ENCODE results near the gene PLA2G6.

PLA2G6 gene

DNA sequence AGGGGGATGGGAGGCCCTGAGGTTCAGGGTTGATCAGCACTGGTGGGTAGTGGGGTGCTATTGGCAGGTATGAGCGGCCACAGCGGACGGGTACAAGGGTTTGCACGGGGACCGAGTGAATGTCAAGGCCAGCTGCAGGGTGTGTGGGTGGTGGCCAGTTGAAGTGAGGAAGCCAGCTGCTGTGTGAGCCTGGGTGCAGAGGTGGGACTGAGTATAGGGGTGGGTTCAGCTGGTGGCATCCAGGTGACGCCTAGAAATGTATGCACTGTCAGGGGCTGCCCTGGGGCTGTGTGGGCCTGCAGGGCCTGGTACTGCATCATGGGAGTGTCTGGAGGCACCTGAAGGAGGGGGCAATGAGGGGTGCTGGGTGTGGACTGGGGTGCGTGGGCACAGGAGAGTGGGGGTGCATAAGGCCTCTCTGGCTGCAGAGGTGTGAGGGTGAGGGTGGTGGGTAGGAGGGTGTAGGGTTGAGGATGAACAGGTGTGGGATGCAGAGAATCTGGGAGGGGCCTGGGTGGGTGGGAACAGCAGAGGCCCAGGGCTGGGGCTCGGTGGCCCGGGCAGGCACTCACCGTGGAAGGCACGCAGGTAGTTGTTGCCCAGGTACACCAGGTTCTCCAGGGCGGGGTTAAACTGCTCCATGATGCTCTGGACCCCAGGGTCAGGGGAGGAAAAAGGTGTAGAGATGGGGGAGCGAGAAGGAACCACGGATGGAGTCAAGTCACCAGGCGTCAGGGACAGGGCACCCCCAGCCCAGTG, 72.9 kb downstream of the PLA2G6 start:
- FAIRE-seq: no peak

DNA sequence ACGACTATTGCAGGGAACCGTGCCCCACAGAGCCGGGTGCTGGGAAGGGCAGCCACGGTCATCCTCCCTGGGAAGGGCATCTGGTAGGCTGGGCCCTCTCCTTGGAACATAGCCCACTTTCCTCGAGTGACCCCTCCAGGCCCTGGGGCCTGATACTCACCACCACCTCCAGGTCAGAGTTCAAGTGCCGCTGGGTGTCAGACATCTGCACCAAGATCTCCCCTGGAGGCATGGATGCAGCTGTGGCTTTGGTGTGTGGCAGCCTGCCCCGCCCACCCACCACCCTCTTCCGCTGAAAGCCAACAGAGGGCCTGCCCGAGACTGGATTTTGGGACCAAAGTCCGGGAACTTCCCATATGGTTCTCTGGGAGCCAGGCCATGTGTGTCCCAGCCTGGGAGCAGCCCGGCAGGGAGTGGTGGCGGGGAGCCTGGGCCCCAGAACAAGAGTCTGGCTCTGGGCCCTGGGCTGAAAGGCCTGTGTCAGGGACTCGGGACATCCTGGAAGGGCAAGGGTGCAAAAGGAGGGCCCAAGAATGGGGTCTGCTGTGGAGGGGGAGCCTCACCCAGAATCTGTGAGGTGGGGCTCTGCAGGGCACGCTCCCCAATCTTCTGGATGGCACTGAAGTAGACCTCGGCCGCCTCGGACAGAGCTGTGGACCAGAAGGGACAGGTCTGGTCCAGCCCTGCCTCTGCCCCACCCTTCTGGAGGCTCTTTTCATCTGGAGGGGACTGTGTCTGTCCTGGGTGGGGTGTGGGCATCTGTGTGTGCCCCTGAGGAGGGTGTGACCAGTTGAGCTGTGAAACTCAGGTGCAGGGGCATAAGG, 73.7 kb downstream of the PLA2G6 start:
- FAIRE-seq: no peak

DNA sequence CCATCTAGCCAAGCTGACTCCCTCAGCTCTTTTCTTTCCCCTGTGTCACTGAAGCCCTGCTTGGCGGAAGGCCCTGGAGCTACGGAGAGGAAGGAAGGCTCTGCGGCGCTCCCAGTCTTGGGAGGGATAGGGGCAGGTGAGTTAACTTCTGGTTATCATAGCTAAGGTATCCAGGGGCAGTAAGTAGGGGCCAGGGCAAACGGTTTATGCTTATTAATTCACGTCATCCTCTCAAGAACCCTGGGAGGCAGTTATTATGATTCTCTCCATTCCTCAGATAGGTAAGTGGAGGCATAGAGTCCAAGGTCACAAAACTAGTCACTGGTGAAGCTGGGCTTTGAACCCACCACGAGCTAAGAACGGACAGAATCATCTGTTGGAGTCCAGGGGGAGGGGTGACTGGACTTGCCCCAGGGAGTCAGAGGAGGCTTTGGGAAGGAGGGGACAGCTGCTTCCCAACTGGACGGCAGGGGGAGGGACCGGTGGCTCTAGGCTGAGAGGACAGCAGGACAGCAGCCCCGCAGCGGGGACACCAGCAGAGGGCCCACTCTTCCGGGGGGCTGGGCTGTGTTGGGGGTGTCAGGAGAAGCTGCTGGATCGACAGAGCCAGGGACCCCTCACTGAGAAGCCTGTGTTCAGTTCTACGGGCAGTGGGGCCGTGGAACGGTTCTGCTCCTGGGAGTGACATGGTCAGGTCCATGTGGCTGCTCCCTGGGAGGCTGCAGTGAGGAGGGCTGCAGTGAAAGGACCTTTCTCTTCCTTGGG, 74.6 kb downstream of the PLA2G6 start:
- FAIRE-seq: no peak

DNA sequence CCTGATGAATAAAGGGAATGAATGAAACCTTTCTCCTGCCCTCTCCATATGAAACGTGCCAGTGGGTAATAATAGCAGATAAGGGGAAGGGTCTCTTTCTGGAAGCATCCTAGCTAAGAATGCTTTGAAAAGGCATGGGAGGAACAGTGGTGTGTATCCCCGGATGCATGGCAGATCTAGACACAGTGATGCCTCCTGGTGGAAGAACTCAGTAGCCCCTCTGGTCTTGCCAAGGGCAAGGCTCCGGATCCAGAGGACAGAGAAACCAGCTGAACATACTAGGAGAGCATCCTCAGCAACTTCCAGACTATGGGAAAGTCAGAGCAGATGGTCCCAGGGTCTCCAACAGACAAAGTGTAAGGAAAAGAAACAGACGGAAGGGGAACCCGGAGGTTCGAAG, 77.5 kb downstream of the PLA2G6 start:
- FAIRE-seq: no peak

DNA sequence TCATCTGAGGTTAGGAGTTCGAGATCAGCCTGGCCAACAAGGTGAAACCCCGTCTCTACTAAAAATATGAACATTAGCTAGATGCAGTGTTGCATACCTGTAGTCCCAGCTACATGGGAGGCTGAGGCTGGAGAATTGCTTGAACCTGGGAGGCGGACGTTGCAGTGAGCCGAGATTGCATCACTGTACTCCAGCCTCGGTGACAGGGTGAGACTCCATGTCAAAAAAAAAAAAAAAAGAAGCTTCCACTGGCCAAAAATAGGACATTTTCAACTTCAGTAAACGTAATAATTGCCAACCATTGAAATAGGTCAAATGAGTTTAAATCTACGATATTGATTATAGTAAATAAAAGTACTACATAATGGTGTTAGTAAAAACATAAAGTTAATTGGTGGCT, 78.0 kb downstream of the PLA2G6 start:
- no peak for FAIRE-seq

DNA sequence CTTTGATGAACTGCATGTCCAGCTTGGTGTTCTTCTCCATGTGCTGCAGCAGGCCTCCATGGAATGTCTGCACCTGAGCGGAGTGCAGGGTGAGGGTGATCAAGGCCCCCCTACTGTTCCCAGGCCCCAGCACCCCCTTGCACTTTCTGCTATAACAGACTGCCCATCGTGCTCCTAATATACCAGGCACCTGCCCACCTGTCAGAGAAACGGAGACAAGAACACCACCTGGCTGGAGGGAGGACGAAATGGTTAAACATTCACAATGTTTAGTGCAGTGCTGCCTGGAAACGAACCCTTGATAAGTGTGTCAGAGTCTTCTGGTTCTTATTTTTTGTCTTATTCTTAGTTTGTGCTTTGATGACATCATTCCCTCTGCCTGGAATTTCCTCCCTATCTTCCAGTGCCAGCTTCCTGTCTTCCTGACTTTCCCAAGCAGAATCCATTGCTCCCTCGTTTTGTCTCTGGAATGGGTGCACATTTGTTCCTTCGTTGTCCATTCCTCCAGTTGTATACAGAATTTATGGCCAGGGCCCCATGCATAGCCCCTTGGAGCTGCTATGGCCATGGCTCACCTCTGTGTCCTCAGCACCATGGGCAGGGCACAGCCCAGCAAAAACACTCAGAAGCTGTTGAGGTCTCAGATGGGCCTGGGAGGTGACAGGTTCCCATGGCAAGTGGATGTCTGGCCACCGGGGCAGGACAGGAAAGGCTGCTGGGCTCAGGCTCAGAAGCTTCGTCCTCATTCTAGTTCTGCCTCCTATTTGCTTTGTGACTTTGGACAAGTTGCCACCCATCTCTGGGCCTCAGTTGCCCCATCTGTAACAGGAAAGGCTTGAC, 83.0 kb downstream of the PLA2G6 start:
- FAIRE-seq: no peak

DNA sequence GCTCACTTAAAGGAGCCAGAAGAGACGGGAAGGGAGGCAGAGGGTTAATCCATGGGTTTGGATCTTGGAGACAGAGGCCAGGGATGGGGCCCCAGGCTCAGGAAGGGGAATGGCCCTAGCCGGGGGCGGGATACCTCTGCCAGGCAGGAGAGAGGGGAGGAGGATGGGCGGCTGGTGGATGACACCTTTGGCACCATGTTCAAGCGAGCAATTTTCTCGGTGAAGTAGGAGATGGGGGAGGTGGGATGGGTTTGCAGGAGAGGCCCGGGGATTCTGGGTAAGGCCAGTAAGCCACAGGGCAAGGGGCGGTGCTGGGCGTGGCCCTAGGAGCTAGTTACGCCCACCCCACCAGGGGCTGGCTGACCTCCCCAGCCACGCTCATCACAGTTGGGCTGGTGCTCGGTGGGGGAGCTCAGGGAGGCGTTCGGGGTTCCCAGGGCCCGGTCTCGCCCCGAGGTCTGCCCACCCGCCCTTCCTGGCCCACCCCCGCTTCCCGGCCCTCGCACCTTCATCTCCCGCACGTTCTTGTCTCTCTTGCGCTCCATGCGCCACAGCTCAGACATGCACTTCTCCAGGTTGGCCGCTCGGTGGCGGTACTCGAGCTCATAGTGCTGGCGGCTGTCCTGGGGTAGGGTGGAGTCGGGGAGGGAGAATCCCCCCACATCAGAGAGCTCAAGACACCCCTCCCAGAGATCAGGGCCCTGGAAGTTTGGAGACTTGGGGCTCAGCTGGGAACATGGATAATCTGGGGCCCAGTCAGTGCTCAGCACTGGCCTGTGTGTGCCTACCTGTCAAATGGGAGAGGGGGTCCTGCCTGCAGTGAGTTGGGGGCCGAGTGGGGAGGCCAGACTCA, 83.8 kb downstream of the PLA2G6 start:
- FAIRE-seq: no peak

DNA sequence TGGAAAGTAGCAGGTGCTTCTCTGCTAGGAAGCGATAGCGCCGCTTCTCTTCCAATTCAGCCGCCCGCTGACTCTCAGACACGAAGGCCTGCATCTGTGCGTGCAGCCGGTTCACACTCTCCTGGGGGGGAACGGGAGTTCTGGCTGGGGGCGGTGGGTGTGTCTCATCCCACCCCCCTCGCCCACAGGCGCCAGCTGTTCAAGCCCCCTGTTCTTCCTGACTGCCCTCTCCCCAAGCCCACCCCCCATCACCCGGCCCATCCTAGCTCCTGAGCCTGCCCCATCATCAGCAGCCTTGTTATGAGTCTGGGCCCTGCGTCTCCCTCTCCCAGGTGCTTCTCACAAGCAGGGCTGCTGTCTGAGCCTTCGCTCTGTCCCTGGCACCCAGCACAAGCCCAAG, 84.6 kb downstream of the PLA2G6 start:
- no peak for FAIRE-seq

DNA sequence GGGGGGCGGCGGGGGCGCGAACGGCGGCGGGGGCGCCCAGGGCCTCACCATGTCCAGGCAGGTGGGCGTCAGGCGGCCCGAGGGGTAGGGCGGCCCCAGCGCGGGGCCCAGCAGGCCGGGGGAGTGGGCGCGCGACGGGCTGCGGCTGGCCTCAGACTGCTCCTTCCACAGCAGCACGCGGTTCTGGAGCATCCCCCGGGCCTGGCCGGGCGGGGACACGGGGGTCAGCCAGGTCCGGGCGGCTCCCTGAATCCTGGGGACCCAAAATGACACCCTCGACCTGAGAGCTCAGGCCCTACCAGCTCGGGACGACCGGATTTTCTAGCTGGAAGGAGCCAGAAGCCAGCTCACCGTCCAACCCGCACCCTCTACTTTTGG, 92.2 kb downstream of the PLA2G6 start:
- FAIRE-seq: no peak

DNA sequence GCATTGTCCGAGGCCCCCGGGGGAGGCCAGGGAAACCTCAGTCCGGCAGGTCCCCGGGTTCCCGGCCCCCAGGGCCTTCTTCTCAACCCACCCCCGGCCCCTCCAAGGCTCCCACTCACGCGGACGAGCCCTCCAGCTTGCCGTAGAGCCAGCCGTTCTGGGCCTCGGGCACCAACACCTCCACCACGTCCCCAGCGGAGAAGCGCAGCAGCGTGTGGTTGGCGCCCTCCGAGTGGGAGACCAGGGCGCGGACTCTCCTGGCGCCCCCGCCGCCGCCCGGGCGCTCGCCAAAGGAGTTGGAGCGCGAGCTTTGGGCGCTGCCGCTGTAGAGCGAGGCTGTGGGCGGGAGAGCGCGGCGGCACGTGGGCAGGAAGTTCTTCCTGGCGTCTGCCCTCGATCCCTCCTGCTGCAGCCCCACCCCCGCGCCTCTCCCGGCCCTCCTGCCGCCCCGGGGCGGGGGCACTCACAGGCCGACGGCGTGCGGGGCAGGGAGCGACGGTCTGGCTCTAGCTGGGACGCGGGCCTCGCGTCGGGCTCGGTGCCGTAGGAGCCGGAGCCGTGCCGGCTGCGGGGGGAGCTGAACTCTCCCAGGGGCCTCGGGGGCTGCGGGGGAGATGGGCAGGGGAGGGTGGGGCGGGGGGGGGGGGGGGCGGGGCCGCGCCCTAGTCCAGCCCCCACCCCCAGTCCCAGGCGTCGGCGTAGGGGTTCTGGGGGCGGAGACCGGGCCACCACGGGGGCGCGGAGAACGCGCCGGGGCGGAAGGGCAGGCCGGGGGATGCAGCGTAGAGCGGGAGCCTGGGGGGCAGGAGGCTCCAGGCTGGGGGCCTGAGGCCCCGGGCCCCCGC, 92.8 kb downstream of the PLA2G6 start:
- no peak for FAIRE-seq

DNA sequence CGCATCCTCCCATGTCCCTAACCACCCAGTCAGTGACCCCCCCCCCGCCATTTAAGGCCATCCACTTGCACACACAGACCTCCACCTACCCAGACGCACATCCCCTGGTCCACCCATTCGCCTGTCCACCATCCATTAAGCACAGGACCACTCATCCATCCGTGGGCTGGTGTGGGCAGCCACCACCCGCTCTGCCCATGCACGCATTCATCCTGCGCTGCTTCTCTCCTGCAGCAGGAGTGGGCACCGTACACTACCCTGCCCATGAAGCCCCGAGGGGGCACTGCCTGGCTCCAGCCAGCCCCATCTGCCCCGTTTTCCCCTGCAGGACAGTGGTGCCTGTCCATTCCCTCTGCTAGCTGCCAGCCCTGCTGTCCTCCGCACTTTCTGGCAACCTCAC, 93.8 kb downstream of the PLA2G6 start:
- no peak for FAIRE-seq

DNA sequence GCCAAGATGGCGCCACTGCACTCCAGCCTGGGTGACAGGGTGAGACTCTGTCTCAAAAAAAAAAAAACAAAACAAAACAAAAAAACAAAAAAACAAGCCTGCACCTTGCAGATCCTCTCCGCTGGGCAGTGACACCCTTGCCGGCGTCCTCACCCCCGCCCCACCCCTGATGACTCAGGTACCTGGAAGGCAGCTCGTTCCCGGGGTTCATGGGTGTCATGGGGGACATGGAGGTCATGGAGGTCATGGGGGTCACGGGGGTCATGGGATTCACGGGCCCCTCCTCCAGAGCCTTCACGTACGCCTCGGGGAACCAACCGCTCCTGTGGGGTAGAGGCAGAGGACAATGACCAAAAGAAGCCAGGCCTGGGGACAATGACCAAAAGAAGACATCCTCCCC, 94.7 kb downstream of the PLA2G6 start:
- no peak for FAIRE-seq

DNA sequence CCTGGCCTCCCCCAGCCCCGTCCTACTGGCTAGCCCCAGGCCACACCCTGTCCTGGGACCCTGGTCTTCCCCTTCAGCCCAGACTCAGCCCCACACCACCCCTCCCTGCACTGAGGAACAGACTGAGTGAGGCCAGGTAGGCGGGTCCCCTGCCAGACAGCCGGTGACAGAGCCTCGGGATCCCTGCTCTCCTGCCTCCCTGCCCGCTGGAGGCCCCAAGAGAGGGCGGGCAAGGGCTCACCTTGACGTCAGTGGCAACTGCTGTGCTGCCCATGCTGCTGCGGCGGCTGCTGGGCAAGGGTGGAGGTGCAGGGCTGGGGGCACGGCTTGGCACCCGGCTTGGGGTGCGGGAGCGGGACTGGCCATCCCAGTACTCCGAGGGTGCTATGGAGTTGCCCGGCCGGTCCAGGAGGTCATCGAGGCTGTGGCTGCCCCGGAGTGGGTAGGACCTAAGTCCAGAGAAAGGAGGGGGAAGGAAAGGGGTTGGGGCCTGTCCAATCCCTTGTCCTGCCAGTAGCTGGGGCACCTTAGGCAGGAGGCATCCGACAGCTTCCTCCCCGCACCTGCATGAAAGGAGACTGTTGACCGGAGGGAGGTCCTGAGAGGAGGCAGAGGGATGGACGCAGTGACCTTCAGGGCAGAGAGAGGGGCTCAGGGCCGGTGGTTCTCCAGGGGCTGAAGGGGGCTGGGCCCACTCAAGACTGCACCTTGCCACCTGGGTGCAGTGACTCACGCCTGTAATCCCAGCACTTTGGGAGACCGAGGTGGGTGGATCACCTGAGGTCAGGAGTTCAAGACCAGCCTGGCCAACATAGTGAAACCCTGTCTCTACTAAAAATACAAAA, 95.4 kb downstream of the PLA2G6 start:
- no peak for FAIRE-seq

DNA sequence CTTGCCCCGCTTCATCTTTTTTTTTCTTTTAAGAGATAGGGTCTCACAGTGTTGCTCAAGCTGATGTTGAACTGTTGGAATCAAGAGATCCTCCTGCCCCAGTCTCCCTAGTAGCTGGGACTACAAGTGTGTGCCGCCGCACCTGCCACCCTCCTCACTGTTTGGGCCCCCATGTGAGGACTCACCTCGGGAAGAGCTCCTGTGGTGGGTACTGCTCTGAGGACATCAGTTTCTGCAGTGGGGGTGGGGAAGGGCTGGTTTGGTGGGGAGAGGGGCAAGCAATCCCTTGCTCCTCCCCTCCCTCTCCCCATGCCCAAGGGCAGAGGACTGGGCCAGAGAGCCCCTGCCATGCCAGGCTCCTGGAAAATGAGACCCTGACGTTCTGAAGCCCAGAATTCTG, 96.1 kb downstream of the PLA2G6 start:
- FAIRE-seq: no peak

DNA sequence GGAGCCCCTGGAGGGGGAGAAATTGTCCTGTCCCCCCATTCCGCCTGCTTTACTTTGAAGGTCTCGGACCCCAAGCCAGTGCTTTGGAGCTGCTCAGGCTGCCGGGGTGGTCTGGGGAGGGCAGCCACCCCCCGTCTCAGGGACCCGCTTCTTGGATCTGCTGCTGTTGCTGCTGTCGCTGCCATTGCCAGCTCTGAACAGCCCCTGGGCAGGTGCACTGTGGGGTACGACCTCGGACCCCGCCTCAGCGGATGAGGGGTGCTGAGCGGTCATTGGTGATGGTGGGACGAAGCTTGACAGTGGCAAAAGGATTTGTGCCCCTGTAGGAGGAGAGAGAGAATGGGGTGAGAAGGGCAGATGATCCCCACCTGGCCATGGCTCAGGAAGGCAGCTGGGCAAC, 96.6 kb downstream of the PLA2G6 start:
- no peak for FAIRE-seq

DNA sequence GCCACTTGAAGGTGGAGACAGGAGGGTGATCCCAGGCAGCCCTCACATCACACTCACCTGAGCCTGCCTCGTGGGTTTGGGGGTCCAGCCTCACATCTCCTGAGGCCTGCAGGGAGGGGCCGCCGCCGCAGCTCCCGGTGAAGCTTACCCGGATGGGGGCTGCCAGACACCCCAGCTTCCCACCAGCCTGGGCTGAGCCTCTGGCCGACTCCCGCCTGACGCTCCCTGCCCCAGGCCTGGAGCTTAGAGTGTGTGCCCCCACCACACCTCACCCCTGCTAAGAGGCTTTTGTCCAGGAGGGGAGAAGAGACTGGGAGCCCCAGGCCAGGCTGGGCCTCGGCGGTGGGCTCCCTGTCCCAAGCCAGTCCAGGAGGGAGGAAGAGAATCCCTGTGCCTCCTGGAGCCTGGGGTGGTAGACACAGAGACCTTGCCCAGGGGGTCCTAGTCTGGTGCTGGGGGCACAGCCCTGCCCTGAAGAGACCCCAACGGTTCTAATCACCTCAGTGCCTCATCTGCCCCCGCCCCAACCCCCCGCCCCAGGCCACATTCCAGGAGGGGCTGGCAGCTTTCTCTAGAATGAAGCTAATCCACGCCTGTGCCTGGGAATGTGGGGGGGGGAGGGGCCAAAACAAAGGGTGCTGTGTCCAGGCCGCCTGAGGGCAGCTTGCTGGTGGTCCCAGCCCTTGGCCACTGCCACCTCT, 97.5 kb downstream of the PLA2G6 start, which contains the start of gene SLC16A8:
Gene SLC16A8, minus strand, starts transcription at position 254 of the 701 bp plus-strand sequence. CDS start 1,311 bp downstream, outside the sequence.
- no peak for FAIRE-seq

DNA sequence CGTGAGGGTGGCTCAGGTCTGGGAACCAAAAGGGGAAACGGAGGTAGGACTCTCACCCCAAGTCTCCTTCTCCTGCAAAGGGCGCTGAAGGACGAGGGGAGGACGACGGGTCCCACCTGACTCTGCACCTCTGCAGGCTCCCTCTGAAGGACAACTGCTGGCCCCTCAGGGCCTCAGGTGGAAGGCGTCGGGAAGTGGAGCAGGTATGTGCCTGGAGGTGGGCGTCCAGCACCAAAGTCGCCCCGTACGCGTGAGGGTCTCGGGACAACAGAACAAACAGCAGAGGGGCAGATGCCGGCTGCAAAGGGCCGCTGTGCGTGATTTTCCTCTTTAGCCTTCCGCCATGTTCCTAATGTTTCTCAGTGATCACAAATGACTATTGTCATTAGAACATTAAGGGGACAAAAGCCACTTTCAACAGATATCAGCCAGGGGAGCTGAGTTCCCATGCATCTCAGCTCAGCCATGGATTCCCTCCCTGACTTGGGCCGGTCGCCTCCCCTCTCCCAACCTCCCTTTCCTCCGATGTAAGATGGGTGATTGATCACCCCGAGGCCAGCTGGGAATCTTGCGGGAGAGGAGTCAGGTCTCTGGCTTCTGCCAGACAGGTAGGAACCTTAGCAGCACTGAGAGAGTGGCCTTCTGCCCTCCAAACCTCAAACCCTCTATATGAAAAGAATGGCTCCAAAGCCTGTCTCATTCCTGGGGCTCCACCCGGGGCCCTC, 98.5 kb downstream of the PLA2G6 start:
- FAIRE-seq: no peak
